Lung (tissue), 12 donors: ENCODE results near the gene AMBRA1. TPM values are rescaled to one million over a fixed set of nuclear protein-coding genes. Genes with fewer than 3 reads are reported as not detected.
A peak's percentile ranks its signal among the peaks of the same experiment; 100 is the strongest.

Experiments
- ATAC-seq: fragments of 200-7000 bp; cut with Tn5 transposase; one replicate; pipeline ENCODE4 v1.9.1; 2020; ENCODE audit warnings: moderate number of reproducible peaks; ENCODE audit not compliant: insufficient read depth, low FRiP score
- DNase-seq, 3 donors: peaks; one replicate each; pipeline ENCODE4 v3.0.0-alpha.2; 2013 to 2017
- H3K27ac ChIP-seq, 2 donors: one replicate each; pipeline ENCODE4 v1.5.1; 2013; ENCODE audit warnings: mild to moderate bottlenecking in 2 of 2, moderate library complexity in 2 of 2, control low read depth in 1 of 2, inconsistent platforms in 1 of 2, low read depth in 1 of 2, low read length in 1 of 2
- H3K27me3 ChIP-seq, 3 donors: one replicate each; pipeline ENCODE4 v1.5.1; 2013; ENCODE audit warnings: low read length in 2 of 3; ENCODE audit not compliant: control insufficient read depth in 3 of 3, insufficient read depth in 3 of 3
- H3K36me3 ChIP-seq, 4 donors: one replicate each; pipeline ENCODE4 v1.5.1; 2013; ENCODE audit warnings: low read length in 4 of 4, mild to moderate bottlenecking in 1 of 4, moderate library complexity in 1 of 4; ENCODE audit not compliant: control insufficient read depth in 4 of 4, insufficient read depth in 4 of 4
- H3K4me1 ChIP-seq, 5 donors: one replicate each; pipeline ENCODE4 v1.5.1; 2013; ENCODE audit warnings: low read length in 5 of 5, mild to moderate bottlenecking in 2 of 5, moderate library complexity in 1 of 5; ENCODE audit not compliant: control insufficient read depth in 5 of 5, insufficient read depth in 5 of 5
- H3K4me3 ChIP-seq: one replicate; pipeline ENCODE4 v1.5.1; 2013; ENCODE audit warnings: mild to moderate bottlenecking, control low read depth, moderate library complexity
- H3K9ac ChIP-seq, 2 donors: one replicate each; pipeline ENCODE4 v1.5.1; 2013; ENCODE audit warnings: low read length in 2 of 2, control low read depth in 1 of 2; ENCODE audit not compliant: insufficient read depth in 1 of 2
- H3K9me3 ChIP-seq, 4 donors: one replicate each; pipeline ENCODE4 v1.5.1; 2013; ENCODE audit warnings: low read length in 3 of 4, mild to moderate bottlenecking in 1 of 4, moderate library complexity in 1 of 4; ENCODE audit not compliant: control insufficient read depth in 4 of 4, insufficient read depth in 3 of 4
- CTCF ChIP-seq: IDR thresholded peaks from 2 replicates; pipeline ENCODE4 v1.5.1; 2012; ENCODE audit warnings: mild to moderate bottlenecking; ENCODE audit errors: control extremely low read depth, extremely low read depth
- WGBS, 2 donors: extraction: QIAGEN DNeasy Blood & Tissue Kit; methylation state at CpG; one replicate each; pipeline ENCODE4 v1.1.7; 2013; 5-methylcytosine and 5-hydroxymethylcytosine counted together
- polyA plus RNA-seq, 2 donors: library from polyadenylated mRNA; stranded (reverse); fragments of 200-250 nt; gene quantifications; one replicate each; pipeline ENCODE4 v1.2.1, GENCODE V29; 2013
- total RNA-seq, 2 donors: library from RNA; depleted of rRNA in 1 of 2; stranded (reverse); fragments of >200 nt in 1 of 2; gene quantifications; one replicate each; pipeline ENCODE4 v1.2.1, GENCODE V29; 2014 to 2021
- donor health status: control.
- donor health status: control.
- donor health status: Bipolar disorder and iron deficiency.
- donor health status: healthy.
- donor health status: DM: yes; HTN: yes; CAD: no.

The AMBRA1 gene
- total and polyA plus RNA-seq, 4 donors, result 7.4 to 41.2 (median 23.7) TPM

DNA sequence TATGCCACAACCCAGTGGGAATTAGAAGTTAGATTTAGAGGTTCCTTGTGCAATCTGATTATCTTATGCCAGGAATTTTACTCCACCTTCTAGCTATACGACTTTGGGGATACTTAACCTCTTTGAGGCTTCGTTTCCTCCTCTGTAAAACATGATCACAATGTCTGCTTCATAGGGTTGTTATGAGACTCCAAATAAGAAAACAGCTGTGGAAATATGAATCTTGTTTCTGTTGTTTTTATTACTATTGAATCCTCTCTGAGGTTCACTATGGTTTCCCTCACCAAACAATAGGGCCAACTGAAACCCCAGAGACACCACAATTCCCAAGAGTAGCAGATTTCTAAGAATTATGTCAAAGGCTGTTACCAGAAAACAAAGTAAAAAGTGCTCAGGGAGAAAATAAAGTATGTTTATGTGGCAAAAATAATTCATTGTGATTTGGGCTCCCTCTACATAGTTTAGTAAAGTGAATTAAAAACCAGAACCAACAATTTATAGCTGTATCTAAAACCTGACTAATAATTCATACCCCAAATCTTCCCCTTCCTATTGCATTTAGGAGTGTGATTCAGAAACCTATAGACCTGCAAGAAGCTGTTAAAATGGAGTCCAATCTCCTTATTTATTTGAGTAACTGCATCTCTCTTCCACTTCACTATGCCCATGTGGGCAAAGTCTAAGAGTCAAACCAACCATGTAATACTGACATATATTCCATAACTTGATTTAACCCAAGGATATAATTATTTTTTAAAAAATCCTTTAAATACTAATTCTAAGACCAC lies 38.4 kb downstream of the AMBRA1 start:
- peak overlapping the region in 1 of 2 donors; percentile 2 for H3K27ac ChIP-seq
- DNase-seq, result no peak
- no peak for ATAC-seq
- H3K9me3 ChIP-seq, result no peaks in the 10 kb centered on the region
- peaks cover 0 to 27% (median 10%) of the 10 kb centered on the region in 5 donors for H3K4me1 ChIP-seq
- no peak for TF ChIP-seq CTCF
- WGBS, 2 donors, result 46 to 63% methylated on average over 2 of the region's 2 CpGs
- no peak overlapping the region for H3K4me3 ChIP-seq
- no peaks in the 10 kb centered on the region for H3K36me3 ChIP-seq
- H3K9ac ChIP-seq, result no peak overlapping the region
- H3K27me3 ChIP-seq, result no peaks in the 10 kb centered on the region

- 48 to 52% methylated on average over 5 of the region's 5 CpGs for WGBS, 2 donors
- H3K9ac ChIP-seq, result no peak overlapping the region
- no peak for TF ChIP-seq CTCF
These were observed 39.3 kb downstream of the AMBRA1 start for GRCh38 chr11:46554213-46555147.

GRCh38 chr11:46553814-46554212 lies 40.0 kb downstream of the AMBRA1 start:
- H3K4me1 ChIP-seq, result peaks cover 0 to 23% (median 10%) of the 10 kb centered on the region in 5 donors
- H3K27ac ChIP-seq, result peak overlapping the region in 1 of 2 donors; percentile 77
- H3K27me3 ChIP-seq, result no peaks in the 10 kb centered on the region
- DNase-seq (no peak), ATAC-seq (peak; percentile 6)
- no peak overlapping the region for H3K9ac ChIP-seq
- 7% methylated on average over 1 of the region's 1 CpG for WGBS, 2 donors
- no peaks in the 10 kb centered on the region for H3K9me3 ChIP-seq
- no peak overlapping the region for H3K4me3 ChIP-seq
- TF ChIP-seq CTCF, result no peak
- H3K36me3 ChIP-seq, result no peaks in the 10 kb centered on the region

More at GRCh38 chr11:46554213-46555147, 39.3 kb downstream of the AMBRA1 start:
- Histone ChIP-seq H3K27me3 (no peaks in the 10 kb centered on the region), H3K36me3 (no peaks in the 10 kb centered on the region), H3K9me3 (no peaks in the 10 kb centered on the region), H3K4me3 (no peak overlapping the region), H3K27ac (peak overlapping the region; percentile 69 to 77), H3K4me1 (peaks cover 0 to 24% (median 10%) of the 10 kb centered on the region in 5 donors)
- ATAC-seq, result peak; percentile 78
- DNase-seq, result peak in 1 of 3 donors; percentile 24
